GM12892 (cell line): ENCODE results near the gene FAM170A. TPM values are rescaled to one million over a fixed set of nuclear protein-coding genes. Genes with fewer than 3 reads are reported as not detected.

Experiments used
- DNase-seq: peaks from one replicate; pipeline ENCODE4 v3.0.0; 2011; ENCODE audit not compliant: insufficient read length
- FAIRE-seq: peaks from 2 replicates; lab custom pipeline; 2011; peaks lifted over from hg19 to GRCh38; lab: Jason Lieb, UNC
- POLR2A ChIP-seq: IDR thresholded peaks from 2 replicates; pipeline ENCODE4 v1.6.1; 2011; ENCODE audit warnings: low read depth, low read length, control low read depth
- POLR2AphosphoS5 ChIP-seq: IDR thresholded peaks from 2 replicates; pipeline ENCODE4 v1.6.1; 2011; ENCODE audit warnings: low read depth, low read length, control low read depth
- TAF1 ChIP-seq: IDR thresholded peaks from 2 replicates; pipeline ENCODE4 v1.6.1; 2011; ENCODE audit warnings: low read depth, mild to moderate bottlenecking, control low read depth, low read length, borderline replicate concordance
- polyA plus RNA-seq: library from polyadenylated mRNA; unstranded; fragments of >200 nt; gene quantifications from one replicate; pipeline ENCODE4 v1.2.1, GENCODE V29; 2012; ENCODE audit warnings: missing spikeins, inconsistent platforms; ENCODE audit not compliant: missing spikeins

The FAM170A gene
- polyA plus RNA-seq, result not detected

- FAIRE-seq (no peak), DNase-seq (no peak)
- no peak for TF ChIP-seq POLR2AphosphoS5
These were observed at the start of gene FAM170A for GRCh38 chr5:119629339-119629738. Gene FAM170A (plus strand): TSS chr5:119629558. CDS start chr5:119629769, 211 bp downstream.

DNA sequence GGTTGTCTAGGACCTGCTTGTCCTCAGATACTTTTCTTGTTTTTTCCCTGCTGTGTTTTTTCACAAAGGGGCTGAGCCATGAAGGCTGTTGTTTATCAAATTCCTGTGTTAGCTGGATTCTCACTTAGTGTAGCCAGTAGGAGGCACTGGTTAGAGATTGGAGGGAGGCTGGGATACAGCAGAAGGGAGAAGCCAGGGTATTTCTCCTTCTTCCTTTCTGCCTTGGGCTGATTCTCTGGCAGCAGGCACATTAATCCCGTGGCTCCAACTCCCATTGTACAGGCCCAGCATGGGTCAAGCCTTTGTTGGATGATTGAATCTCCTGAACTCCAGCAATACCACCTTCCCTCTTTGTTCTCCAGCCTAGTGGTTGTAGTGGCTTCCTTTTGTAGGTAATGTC, 46.4 kb upstream of the FAM170A start:
- FAIRE-seq (no peak), DNase-seq (no peak)
- TF ChIP-seq POLR2A (no peak), POLR2AphosphoS5 (no peak), TAF1 (no peak)

- DNase-seq, result no peak
- no peak for TF ChIP-seq TAF1
- TF ChIP-seq POLR2A, result no peak
- TF ChIP-seq POLR2AphosphoS5, result no peak
- FAIRE-seq, result no peak
These were observed 45.7 kb upstream of the FAM170A start for GRCh38 chr5:119583684-119584083.

GRCh38 chr5:119596046-119596445, 33.3 kb upstream of the FAM170A start:
- no peak for FAIRE-seq

GRCh38 chr5:119597728-119598298, 31.5 kb upstream of the FAM170A start:
- DNase-seq (no peak), FAIRE-seq (no peak)
- TF ChIP-seq POLR2A (no peak), TAF1 (no peak), POLR2AphosphoS5 (no peak)

More at GRCh38 chr5:119596046-119596445, 33.3 kb upstream of the FAM170A start:
- no peak for DNase-seq
- TF ChIP-seq POLR2A (no peak), TAF1 (no peak), POLR2AphosphoS5 (no peak)

DNA sequence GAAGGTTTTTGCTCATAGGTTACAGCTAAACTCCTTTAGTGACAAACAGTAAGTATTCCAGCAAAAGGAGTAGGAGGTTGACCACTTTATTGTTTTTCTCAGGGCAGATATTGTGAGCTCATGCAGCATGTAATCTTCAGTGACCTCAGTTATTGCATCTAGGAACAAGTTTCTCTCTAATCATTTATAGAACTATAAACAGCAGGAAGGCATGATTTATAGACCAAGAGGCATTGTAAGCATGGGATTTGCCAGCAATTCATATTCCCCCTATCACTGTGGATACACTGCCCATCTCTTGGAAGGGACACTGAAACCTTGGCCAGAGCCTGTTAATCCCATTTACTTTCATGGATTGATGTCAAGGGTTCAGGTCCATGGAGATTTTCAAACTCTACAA, 15.4 kb upstream of the FAM170A start:
- TF ChIP-seq TAF1, result no peak
- TF ChIP-seq POLR2AphosphoS5, result no peak
- no peak for TF ChIP-seq POLR2A
- no peak for FAIRE-seq
- DNase-seq, result no peak

DNA sequence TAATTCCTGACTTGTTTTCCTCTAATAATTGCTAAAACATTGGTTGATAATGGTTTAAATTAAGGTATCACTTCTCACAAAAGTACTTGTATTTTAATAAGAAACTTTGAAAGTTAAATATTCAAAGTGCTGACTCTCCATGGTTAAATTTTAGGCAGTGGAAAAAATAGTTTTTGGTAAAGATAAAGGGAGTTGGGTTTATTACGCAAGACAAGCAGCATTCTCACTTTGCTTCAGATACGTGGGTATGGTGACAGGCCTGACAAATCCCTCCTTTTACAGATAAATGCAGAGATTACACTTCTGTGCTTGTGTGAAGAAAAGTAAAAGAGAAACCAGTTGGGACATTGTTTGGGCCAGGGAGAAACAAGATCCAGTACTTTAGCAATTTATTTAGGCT, 14.5 kb upstream of the FAM170A start:
- FAIRE-seq (no peak), DNase-seq (no peak)
- TF ChIP-seq POLR2AphosphoS5, result no peak
- TF ChIP-seq TAF1, result no peak
- TF ChIP-seq POLR2A, result no peak

DNA sequence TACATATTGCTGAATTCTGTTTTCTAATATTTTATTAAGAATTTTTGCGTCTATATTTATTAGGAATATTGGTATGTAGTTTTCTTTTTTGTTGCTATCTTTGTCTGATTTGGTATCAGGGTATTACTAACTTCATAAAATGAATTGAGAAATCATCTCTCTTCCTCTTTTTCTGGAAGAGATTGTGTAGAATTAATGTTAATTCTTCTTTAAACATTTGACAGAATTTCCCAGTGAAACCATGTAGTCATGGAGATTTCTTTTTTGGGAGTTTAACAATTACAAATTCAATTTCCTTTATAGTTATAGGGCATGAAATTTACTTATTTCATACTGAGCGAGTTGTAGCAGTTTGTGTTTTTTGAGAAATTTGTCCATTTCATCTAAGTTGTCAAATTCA, 3.3 kb upstream of the FAM170A start:
- FAIRE-seq (no peak), DNase-seq (no peak)
- no peak for TF ChIP-seq POLR2AphosphoS5
- no peak for TF ChIP-seq TAF1
- no peak for TF ChIP-seq POLR2A

GRCh38 chr5:119630752-119631440, 1.5 kb downstream of the FAM170A start:
- DNase-seq (no peak), FAIRE-seq (no peak)

GRCh38 chr5:119631660-119632059, 2.3 kb downstream of the FAM170A start:
- FAIRE-seq (no peak), DNase-seq (no peak)
- TF ChIP-seq POLR2AphosphoS5 (no peak), TAF1 (no peak), POLR2A (no peak)

More at GRCh38 chr5:119630752-119631440, 1.5 kb downstream of the FAM170A start:
- TF ChIP-seq POLR2A (no peak), TAF1 (no peak), POLR2AphosphoS5 (no peak)

- TF ChIP-seq POLR2A, result no peak
- no peak for TF ChIP-seq TAF1
- no peak for TF ChIP-seq POLR2AphosphoS5
- DNase-seq (no peak), FAIRE-seq (no peak)
These were observed 22.1 kb downstream of the FAM170A start for GRCh38 chr5:119651486-119651885.

- no peak for TF ChIP-seq POLR2AphosphoS5
- no peak for TF ChIP-seq TAF1
- TF ChIP-seq POLR2A, result no peak
- no peak for FAIRE-seq
- DNase-seq, result no peak
These were observed 25.7 kb downstream of the FAM170A start for GRCh38 chr5:119655061-119655460.
